AG09319 (cell line): ENCODE data around the gene CYP27A1.

ENCODE experiments used
- DNase-seq: peaks from one replicate; pipeline ENCODE4 v3.0.0-alpha.2; 2010; ENCODE audit warnings: low read depth; ENCODE audit errors: extremely low read depth
- TF ChIP-seq, protein P1 (sequence below): IDR thresholded peaks from 2 replicates; pipeline ENCODE4 v1.5.1; 2011; ENCODE audit warnings: low read depth, mild to moderate bottlenecking, inconsistent platforms, low read length, moderate library complexity

The CYP27A1 gene

DNA sequence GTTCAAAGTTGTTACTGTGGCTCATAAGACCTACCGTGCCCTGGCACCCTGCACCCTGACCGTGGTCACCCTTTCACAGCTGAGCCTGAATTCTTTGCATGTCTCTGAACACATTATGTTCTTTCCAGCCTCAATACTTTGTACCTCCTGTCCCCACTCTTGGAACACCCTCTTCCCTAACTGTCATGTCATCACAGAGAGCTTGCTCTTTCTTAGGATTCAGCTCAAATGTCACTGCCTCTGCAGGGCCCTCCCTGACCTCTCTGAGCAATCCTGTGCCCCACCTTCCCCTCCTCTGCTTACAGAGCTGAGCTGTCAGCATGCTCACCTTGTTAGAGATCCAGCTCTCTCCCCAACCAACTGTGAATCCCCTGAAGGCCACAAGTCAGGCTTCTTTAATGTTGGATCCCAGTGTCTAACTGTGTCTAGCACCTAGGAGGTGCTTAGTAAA lies 34.6 kb downstream of the CYP27A1 start:
- no peak for DNase-seq
- TF ChIP-seq, protein P1, sequence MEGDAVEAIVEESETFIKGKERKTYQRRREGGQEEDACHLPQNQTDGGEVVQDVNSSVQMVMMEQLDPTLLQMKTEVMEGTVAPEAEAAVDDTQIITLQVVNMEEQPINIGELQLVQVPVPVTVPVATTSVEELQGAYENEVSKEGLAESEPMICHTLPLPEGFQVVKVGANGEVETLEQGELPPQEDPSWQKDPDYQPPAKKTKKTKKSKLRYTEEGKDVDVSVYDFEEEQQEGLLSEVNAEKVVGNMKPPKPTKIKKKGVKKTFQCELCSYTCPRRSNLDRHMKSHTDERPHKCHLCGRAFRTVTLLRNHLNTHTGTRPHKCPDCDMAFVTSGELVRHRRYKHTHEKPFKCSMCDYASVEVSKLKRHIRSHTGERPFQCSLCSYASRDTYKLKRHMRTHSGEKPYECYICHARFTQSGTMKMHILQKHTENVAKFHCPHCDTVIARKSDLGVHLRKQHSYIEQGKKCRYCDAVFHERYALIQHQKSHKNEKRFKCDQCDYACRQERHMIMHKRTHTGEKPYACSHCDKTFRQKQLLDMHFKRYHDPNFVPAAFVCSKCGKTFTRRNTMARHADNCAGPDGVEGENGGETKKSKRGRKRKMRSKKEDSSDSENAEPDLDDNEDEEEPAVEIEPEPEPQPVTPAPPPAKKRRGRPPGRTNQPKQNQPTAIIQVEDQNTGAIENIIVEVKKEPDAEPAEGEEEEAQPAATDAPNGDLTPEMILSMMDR: no peak

DNA sequence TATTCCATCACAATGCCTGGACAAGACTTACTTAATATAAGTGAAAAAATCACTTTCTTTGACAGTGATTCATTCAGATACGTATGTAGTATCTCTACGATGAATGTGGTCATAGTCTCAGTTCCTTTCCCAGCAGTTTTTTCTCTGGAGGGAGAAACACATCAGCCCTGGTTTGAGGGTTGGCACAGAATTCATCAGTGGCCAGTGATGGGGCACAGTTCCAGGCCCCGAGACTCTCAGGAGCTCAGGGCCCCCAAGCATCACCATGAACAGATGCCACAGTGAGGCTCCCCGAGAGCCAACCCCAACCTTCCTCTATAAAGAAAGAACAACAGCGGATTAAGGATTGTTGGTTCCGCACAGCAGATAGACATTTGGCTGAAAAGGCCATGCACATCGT lies 37.1 kb downstream of the CYP27A1 start:
- TF ChIP-seq, protein P1: no peak
- no peak for DNase-seq

DNA sequence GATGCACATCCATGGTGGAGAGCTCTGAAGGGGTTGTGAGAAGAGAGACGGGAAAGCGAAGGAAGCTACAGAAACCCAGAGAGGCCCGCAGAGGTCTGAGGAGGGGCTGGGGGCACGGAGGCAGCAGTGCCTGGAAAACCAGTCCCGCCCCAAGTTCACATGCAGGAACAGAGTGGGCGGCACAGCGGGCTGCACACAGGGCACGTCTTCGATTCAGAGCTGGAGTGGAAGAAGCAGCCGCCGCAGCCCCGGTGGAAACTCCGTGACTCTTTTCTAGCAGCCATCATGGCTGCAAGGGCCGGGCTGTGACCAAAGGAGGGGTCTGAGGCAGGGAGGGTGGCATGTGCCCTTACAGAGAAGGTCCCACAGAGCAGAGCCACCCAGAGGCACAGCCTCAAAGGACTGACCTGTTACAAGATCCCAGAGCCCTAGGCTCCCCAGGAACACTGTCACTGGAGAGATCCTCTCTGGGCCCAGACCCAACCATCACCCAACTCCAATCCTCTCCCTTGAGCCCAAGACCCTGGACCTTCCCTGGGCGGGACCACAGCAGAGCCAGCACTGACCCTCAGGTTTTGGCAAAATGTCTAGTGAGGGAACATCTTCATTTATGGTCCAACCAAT lies 38.9 kb downstream of the CYP27A1 start:
- DNase-seq: no peak
- TF ChIP-seq, protein P1: no peak

DNA sequence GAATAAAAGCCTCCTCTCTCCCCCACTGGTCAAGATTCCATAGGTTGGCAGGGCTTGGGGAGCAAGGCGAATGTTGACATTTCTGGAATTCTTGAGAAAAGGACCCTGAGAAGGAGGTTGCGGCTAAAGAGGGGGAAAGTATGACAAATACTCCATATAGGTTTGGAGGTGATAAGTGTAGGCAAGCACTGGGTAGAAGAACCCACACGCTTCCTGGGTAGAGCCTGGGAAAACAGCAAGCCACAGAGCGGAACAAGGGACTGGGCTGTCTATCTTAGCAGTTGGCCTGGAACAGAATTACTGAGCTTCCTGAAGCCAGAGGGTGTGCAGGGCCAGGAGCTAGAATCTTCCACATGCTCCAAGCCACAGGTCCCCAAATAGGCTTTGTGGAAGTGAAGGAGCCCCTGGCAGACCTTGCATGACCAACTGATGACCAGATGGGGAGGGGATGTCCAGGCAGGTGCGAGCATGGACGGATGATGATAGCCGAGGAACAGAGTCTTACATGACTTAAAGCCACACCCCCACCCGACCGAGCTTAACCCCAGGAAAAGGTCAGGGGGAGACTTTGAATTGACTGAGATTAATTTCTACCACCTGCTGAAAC lies 39.8 kb downstream of the CYP27A1 start:
- TF ChIP-seq, protein P1: no peak
- DNase-seq: no peak

DNA sequence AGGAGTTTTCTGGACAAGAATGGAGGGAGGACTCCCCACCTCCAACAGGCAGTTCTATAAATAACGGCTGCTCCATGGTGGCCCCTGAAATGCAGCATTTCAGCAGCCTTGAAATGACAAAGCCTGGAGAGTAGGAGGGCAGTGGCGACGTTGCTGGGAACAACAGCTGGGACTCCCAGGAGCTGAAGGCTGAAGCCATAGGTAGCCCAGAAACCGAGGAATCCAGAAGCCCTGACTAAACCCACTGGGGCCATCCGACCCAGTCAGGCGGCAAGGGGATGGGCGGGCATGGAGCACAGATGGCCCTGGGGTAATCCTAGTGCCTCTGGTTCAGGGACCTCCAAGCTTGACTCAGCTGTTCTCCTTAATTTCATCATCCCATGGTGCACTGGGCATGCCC lies 40.7 kb downstream of the CYP27A1 start:
- DNase-seq: no peak
- TF ChIP-seq, protein P1: no peak

DNA sequence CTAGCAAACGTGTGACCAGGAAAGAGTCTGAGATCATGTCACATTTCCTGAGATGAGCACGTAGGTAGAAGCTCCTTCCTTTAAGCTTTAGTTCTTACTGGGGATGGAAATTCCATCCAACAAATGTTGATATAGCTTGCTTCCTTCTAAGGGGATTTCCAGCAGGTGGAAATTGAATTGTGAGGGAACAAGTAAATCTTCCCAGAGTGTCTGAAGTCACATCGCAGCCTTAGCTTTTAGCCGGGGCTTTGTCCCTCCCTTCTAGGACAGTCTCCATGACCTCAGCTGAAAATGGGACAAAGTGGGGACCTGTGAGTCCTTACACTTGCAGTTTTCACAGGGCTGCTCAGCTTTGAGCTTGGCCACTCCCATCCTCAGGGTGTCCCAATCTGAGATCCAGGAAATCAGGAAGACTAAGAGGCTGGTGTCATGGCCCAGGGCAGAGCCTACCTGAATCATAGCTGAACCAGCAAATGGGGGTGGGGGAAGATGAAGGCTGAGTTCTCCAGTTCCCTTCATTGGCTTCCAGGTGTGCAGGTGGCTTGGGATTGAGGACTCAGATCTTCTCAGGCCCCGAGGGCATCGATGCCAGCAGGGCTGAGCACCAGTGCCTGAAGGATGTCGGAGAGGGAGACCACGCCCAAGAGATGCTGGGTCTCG lies 41.4 kb downstream of the CYP27A1 start:
- TF ChIP-seq, protein P1: no peak
- DNase-seq: no peak

DNA sequence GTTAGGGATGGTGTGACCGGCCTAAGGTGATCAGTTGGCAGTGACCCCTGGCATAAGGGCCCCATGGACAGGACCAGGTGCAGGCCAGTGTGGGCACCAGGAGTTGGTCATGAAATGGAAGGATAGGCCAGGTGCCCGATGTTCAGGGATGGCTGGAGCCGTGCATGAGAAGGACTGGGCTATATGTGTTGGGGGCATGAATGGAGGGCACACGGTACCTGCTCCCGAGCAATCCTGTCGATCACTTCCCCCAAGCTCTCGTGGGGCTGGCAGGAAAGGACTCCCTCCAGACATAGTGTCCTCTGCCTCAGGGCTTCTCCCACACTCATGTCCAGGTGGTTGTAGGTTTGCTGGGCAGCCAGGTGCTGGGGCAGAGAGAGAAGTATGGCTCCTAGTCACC lies 42.1 kb downstream of the CYP27A1 start:
- TF ChIP-seq, protein P1: no peak
- DNase-seq: no peak
